Stimulated activated CD8-positive, alpha-beta memory T cell treated with anti-CD3 and anti-CD28 coated beads, Interleukin-15, amount 100 ng/mL, for 1 hour (primary cell): ENCODE data around the gene LTN1.
"Not testable (repeated sequence)": the region's sequence is repeated elsewhere in the genome, so short reads cannot be mapped to it uniquely, and the experiment has no call there.

Source experiments
- DNase-seq: peaks from one replicate; pipeline ENCODE4 v3.0.0-alpha.2; 2020; ENCODE audit warnings: low read depth

The LTN1 gene

DNA sequence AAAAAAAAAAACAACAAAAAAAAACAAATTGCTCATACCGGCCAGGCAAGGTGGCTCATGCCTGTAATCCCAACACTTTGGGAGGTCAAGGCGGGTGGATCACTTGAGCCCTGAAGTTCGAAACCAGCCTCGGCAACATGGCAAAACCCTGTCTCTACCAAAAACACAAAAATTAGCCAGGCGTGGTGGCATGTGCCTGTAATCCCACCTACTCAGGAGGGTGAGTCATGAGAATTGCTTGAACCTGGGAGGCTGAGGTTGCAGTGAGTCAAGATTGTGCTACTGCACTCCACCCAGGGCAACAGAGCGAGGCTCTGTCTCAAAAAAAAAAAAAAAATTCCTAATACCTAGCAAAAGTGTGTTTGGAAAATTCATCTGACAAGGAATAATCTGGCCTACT lies 4.5 kb downstream of the LTN1 start:
- not testable (repeated sequence) for DNase-seq

DNA sequence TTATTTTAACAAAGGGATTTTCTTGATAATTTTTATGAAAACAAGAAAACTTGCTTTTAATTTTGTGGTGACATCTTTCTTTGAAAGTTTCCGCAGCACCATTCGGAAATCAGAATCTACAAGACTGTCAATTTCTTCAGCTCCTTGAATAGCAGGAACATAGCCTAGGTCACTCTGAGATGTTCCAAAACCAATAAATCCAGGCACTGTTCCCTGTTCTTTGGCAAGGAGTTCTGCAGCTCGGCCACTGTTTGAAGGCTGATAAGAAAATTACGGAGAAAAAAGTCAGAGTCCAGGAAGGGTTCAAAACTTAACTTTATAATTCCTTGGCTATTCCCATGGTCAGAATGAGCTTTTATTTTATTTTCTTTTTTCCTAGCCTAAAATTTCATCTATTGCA lies 6.0 kb downstream of the LTN1 start:
- no peak for DNase-seq

DNA sequence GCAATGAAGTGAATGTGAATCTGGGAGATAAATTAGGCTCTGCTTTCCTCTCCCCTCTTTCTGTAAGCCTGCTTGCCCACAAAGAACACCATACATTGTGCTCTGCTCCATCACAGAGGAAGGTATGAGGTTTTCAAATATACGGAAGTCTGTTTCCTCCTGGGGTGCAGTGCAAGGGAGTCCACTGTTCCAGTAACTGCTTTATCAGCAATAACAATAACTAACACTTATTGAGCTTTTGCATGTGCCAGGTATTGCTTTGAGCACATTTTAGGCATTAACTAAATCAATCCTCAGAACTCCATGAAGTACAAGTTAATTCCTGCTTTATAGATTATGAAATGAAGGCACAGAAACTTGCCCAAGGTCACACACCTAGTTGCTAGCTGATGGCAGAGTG lies 10.0 kb downstream of the LTN1 start:
- no peak for DNase-seq

DNA sequence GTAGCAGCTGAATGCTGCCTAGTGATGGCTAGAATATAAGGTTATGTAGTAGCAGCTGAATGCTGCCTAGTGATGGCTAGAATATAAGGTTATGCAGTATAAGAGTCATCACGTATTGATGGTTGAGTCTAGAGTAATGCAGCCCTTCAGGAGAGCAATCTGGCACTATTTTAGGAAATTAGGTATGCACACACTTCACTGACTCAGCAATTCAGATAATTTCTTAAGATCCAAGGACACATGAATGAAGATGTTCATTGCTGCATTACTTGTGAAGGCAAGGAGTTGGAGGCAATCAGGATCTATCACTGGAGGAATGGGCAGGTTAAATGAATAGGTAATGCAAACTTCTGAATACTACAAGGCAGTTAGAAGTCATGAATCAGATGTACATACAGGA lies 13.6 kb downstream of the LTN1 start:
- DNase-seq = no peak

DNA sequence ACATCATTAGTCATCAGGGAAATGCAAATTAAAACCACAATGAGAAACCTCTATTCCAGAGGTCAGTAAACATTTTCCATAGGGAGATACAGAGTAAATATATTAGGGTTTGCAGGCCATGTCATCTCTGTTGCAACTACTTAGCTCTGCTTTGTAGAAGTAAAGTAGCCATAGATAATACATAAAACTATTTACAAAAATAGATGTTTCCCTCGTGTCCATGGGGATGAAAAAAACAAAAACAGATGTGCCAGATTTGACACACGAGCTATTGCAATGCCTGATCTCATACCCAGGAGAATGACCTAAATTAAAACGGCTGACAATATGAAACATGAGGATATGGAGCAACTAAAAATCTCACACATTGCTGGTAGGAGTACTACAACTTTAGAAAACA lies 17.3 kb downstream of the LTN1 start:
- no peak for DNase-seq

DNA sequence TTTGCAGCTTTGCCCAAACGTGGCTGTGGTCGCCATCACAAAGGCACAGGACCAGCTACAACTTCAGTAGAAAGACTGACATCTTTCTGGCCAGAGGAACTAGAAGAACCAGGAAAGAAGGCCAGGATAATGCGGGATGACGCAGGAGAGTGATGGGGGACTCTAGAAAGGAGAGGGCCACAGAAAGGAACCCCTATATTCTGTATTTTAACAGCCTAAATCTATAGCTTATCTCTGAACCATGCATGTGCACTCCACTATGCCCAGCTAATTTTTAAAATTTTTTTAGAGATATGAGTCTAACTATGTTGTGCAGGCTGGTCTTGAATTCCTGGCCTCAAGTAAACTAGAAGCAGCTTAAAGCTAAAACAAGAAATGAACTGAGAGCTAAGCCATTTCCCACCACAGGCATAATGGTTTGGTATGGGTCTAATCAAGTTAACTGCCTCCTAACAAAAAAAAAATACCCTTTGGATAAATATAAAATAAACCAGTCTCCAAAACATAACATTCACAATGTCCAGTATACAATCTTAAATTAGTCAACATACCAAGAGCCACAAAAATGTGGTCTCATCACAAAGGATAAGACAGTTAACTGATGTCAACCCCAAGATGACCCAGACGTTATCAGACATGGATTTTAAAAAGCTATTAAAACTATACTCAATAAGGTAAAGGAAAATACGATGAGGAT lies 18.0 kb downstream of the LTN1 start:
- no peak for DNase-seq

DNA sequence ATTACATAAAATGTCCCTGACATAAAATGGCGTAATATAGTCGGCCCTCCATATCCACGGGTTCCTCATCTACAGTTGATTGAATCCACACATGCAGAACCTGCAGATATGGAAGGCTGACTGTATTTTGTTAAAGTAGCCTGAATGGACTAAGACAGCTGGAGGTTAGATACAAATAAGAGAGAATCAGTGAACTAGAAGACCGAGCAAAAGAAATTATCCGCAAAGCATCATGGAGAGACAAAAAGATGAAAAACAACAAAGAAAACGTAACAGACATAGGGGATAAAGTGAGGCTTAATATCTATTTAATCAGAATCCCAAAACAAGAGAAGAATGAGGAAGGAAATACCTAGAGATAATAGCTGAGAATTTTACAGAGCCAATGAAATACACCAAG lies 20.3 kb downstream of the LTN1 start:
- no peak for DNase-seq

DNA sequence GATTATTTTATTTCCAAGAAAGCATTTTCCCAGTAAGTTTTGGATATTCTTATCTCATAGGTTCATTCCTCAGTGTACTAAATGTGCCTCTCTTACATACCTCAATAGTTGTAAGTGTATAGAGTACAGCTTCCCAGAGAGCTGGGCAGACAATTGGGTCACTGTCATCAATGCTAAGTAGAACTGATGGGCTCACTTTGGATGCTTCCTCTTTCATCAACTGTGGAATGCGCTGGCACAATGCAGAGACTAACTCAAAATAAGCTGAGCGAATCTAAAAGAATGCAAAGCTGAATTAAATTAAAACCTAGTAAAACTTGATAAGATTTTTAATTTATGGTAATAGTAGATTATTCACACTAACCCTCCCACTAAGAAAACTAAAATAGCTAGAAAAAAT lies 21.5 kb downstream of the LTN1 start:
- no peak for DNase-seq

DNA sequence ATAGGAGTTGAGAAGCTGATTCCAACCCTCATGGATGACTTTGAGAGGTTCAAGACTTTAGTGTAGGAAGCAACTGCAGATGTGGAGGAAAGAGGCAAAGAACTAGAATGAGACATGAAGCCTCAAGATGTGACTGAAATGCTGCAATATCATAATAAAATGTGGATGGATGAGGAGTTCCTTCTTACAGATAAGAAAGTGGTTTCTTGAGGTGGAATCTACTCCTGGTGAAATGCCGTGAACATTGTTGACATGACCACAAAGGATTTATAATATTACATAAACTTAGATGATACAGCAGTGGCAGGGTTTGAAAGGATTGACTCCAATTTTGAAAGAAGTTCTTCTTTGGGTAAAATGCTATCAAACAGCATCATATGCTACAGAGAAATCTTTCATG lies 28.8 kb downstream of the LTN1 start:
- DNase-seq = no peak

DNA sequence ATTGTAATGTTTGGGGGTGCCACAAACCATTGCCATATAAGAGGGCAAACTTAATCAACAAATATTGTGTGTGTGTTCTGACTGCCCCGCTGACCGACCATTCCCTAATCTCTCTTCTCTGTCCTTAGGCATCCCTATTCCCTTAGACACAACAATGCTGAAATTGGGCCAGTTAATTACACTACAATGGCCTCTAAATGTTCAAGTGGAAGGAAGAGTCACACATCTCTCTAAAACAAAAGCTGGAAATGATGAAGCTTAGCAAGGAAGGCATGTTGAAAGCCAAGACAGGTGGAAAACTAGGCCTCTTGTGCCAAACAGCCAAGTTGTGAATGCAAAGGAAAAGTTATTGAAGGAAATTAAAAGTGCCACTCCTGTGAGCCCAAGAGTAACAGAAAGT lies 30.2 kb downstream of the LTN1 start:
- no peak for DNase-seq

DNA sequence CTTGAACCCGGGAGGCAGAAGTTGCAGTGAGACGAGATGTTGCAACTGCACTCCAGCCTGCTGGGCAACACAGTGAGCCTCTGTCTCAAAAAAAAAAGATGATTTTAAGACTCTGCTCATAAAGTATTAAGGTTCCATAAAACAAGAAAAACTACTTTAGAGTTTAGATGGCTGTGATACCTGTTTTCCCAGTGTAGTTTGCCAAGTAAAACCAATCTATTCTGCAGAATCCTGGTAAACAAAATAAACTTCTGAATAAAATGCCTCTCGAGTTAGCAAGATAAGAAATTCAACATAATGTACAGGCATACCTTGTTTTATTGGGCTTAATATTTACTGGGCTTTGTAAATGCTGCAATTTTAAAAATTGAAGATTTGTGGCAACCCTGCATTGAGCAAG lies 30.8 kb downstream of the LTN1 start:
- DNase-seq = no peak

DNA sequence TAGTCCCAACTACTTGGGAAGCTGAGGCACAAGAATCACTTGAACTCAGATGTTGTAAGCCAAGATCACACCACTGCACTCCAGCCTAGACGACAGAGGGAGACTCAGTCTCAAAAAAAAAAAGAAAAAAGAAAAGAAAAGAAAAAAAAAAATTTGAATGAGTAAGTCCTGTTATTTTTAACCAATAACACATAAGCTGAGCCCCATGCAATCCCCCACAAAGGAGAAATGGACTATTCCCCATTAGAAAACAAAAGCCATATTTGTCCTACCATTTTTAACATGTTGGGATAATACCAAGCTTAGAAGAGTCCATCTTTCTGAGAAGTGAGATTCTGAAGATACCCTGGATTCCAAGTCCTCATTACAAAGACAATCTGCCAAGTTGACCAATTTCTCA lies 32.4 kb downstream of the LTN1 start:
- DNase-seq = no peak

DNA sequence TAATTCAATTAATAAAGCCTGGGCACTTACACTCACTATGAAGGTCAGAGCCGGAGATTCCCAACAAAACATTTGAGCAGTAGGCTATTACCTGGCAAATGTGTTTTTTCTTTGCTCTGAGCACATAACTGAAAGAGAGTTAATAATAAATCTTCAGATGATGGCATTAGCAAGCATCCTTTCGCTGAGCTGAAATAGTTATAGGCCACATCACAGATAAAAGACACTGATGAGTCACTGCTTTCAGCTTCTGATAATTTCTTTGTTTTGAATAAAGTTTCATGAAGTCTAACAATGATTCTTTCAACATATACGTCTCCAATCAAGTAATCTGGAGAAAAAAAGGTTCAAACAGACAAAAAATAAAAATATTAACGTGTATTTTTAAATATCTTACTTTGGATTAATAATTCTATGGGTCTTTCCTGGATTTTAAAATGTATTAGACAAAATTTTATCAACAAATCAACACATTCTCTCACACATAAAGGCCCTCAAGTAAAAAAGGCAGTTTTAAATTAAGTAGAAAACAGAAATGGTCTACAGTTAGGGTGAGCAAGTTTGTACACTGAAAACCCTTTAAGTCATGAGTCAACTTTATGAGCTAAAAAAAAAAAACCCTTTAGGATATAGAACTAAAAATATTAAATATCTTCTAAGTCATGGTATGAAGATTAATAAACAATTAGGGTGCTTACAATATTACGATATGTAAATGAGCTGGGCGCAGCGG lies 33.1 kb downstream of the LTN1 start:
- DNase-seq = no peak

DNA sequence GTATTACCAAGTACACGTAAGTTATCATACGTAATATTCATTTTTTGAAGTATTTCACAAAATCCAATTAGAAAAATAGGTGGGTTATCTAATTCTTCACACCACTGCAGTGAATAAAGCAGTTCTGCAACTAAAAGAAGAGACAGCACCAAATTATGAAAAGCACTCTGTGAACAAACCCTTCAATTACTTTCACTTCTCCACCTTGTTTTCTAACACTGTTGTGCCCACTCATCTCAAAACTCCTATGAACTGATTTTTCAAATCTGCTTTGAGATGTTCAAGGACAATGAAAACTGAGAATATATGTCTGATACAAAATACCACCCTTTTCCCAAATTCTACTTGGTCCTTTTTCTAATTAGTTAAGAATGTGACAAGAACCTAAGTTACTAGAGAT lies 39.4 kb downstream of the LTN1 start:
- no peak for DNase-seq

DNA sequence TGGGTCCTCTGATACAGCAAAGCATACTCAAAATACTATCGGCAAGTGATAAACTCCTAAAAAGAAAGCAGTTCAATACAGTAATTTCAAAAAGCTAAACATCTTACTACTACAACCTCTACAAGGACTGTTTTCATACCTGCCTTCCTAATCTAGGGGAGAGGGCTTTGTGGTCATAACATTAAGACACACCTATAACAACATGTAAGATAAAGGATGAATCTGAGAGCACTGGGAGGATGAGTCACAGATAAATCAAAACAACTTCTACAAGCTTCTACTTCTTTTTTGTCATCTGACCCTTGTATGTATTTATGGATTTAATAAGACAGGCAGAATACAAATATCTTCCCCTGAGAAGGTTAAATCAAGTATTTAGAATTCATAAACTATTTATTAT lies 40.0 kb downstream of the LTN1 start:
- no peak for DNase-seq

DNA sequence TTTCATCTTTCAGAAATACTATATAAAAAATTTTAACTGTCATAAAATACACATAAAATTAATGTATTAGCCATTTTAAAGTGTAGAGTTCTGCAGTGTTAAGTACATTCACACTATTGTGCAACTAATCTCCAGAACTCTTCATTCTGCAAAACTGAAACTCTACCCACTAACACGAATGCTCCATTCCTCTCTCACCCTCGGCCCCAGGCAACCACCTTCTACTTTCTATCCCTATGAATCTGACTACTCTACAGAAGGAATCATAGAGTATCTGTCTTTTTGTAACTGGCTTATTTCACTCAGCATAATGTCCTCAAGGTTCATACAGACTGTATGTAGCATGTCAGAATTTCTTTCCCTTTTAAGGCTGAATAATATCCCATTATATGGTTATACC lies 43.4 kb downstream of the LTN1 start:
- no peak for DNase-seq

DNA sequence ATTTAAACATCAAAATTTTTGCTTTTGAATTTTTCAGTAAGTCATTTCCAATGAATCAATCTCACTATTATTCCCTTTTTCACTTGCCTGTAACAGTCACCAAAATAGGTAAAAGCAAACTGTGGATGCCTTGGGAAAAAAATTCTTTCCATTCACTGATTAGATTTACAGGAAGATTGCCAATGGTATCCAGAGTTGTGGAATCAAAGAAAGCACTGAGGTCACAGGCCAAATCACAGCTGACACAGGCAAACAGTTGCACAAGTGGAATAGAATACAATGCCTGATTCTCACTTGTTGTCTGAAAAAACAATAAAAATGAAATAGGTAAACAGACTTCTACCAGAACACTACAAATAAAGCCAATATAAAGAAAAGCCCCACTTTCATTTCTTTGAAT lies 48.4 kb downstream of the LTN1 start:
- DNase-seq = no peak

DNA sequence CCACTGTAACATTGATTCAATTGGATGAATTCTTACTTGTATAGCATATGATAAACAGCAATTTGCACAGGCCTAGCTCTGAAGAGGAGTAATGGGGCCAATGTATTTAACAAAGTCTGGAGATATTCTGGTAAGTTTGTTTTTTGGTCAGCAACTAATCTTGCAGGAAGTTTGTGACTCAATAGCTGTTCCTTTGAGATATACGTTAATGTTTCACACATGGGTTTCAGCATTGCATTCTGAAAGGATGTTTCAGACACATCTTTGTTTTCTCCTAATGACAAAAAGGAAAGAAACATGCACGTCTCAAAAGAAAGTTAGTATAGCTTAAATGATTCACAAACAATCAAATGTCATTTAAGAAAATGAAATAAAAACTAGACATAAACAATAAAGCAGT lies 49.0 kb downstream of the LTN1 start:
- DNase-seq = no peak

DNA sequence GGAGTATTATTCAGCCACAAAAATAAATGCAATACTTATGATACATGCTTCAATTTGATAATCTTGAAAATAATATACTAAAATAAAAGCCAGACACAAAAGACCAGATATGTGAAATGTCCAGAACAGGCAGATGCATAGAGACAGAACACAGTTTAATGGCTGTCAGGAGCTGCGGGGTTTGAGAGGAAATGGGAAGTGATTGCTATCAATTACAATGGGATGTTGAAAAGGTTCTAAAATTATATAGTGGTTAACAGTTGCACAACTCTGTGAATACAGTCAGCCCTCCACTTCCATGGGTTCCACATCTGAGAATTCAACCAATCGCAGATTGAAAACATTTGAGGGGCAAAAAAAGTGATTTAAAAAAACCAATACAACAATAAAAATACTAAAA lies 54.0 kb downstream of the LTN1 start:
- no peak for DNase-seq

DNA sequence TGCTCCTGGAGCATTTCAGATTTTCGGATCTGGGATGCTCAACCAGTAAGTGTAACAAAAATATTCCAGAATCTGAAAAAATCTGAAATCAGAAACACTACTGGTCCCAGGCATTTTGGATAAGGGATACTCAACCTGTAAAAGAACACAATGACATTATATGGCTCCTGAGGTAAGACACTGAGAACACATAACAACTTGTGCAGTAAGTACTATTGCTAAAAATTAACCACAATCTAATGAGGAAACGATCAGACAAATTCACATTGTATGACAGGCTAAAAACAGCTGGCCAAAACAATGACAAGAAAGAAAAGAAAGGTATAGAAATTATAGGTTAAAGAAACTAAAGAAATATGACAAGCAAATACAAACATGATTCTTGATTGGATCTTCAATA lies 54.9 kb downstream of the LTN1 start:
- DNase-seq = no peak

DNA sequence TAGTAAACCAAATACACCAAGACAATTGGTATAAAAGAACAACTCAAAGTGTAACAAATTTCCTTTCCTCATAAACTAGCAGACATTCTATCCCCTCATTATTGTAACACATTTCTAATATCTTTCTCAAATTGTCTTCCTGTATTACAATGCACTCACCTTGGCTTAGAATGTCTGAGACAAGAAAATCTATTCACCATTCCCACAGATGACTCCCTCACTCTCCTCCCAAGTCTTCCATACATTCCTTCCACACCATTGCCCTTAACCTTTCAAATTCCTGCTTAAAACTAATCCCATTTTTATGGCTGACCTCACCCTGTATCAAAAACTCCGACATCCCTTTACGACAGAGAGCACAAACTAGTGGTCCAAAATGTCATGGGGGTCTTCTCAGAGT lies 56.0 kb downstream of the LTN1 start:
- DNase-seq = no peak

DNA sequence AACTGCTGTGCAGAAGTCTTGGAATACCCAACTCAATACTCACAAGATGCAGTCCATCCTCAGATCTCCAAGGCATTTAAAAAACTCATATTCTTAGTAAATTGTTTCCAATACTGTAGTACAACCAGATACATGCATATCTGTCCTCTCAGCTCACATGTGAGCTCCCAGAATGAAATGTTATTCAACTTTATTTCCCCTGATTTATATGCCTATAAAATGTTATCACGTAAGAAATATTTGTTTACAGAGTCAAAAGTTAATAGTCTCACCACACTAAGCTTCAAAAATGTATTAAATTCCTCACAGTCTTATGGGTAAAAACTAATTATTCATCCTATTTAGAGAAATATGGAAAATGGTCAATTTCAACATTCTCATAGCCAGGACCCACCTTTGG lies 56.6 kb downstream of the LTN1 start:
- no peak for DNase-seq

DNA sequence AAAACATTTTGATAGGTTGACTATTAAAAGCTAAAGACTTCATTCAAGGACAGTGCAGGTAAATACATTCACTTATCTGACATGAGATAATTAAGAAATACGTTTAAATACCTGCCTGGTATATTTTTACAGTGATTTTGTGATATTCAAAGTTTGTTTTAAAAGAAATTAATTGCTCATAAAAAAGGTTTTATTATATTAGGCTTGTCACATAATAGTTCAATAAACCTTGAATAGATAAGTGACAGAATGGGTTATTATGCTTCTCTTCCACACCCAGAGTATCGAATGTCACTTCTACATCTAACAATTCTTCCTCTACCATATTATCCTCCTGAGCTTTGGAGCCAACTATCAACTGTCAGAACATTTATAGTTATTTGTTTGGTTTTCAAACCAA lies 60.0 kb downstream of the LTN1 start:
- DNase-seq = no peak

DNA sequence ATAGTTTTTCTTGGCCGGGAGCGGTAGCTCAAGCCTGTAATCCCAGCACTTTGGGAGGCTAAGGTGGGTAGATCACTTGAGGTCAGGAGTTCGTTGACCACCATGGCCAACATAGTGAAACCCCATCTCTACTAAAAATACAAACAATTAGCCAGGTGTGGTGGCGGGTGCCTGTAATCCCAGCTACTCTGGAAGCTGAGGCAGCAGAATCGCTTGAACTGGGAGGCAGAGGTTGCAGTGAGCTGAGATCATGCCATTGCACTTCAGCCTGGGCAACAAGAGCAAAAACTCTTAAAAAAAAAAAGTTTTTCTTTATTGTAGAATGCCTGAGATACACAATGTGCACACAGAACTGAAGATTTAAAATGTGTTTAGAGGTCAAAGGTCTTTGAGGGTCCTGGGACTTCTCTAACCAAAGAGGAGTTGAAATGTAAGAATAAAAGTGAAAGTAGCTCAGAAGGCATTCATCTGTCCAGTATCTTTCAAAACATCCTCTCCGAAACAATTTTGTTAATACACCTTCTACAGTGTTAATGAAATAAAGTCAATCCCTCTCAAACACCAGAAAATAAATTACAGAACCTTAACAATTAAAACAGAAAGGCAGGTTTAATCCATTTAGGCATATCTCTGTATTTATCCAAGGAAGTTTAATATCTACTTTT lies 60.8 kb downstream of the LTN1 start:
- DNase-seq = not testable (repeated sequence)
